Effector memory CD8-positive, alpha-beta T cell (primary cell): ENCODE data around the gene ZMYM4.

Experiments
- ATAC-seq: fragments of 150-1000 bp; cut with Tn5 transposase; replicated peaks from 2 replicates; pipeline ENCODE4 v1.10.0; 2021; ENCODE audit warnings: mild to moderate bottlenecking, moderate library complexity
- DNase-seq, 3 experiments: peaks; one replicate each; pipeline ENCODE4 v3.0.0; 2021
- H3K27ac Mint-ChIP-seq, 2 donors: one replicate each; pipeline ENCODE4 v1.8.0; 2022; ENCODE audit warnings: mild to moderate bottlenecking in 2 of 2, mixed read lengths in 2 of 2, moderate library complexity in 2 of 2
- H3K27me3 Mint-ChIP-seq, 2 donors: one replicate each; pipeline ENCODE4 v1.8.0; 2022; ENCODE audit warnings: mixed read lengths in 2 of 2
- H3K36me3 Mint-ChIP-seq: one replicate; pipeline ENCODE4 v1.8.0; 2022; ENCODE audit warnings: mild to moderate bottlenecking, moderate library complexity, mixed read lengths; ENCODE audit not compliant: insufficient read depth
- H3K4me1 Mint-ChIP-seq, 2 donors: one replicate each; pipeline ENCODE4 v1.8.0; 2022; ENCODE audit warnings: low read depth in 2 of 2, mixed read lengths in 2 of 2
- H3K4me3 Mint-ChIP-seq, 2 donors: one replicate each; pipeline ENCODE4 v1.8.0; 2022; ENCODE audit warnings: mild to moderate bottlenecking in 2 of 2, mixed read lengths in 2 of 2, moderate library complexity in 2 of 2
- H3K9me3 Mint-ChIP-seq, 2 donors: one replicate each; pipeline ENCODE4 v1.8.0; 2022; ENCODE audit warnings: mixed read lengths in 2 of 2

The ZMYM4 gene

GRCh38 chr1:35284852-35285251, 16.3 kb downstream of the ZMYM4 start:
- Mint-ChIP-seq H3K27me3 (no peaks in the 10 kb centered on the region), H3K4me1 (peaks cover 14 to 30% of the 10 kb centered on the region in 2 donors), H3K4me3 (no peak overlapping the region), H3K9me3 (peaks cover 0 to 7% of the 10 kb centered on the region in 2 donors), H3K36me3 (no peaks in the 10 kb centered on the region), H3K27ac (no peak overlapping the region)
- ATAC-seq (no peak), DNase-seq (no peak)

- peak overlapping the region in 1 of 2 donors; percentile 27 for H3K27ac Mint-ChIP-seq
- ATAC-seq, result no peak
- H3K36me3 Mint-ChIP-seq, result peaks cover 3% of the 10 kb centered on the region
- no peak for DNase-seq
- no peak overlapping the region for H3K4me3 Mint-ChIP-seq
- peaks cover 14 to 22% of the 10 kb centered on the region in 2 donors for H3K4me1 Mint-ChIP-seq
- H3K9me3 Mint-ChIP-seq, result peaks cover 0 to 7% of the 10 kb centered on the region in 2 donors
- no peaks in the 10 kb centered on the region for H3K27me3 Mint-ChIP-seq
These were observed 17.5 kb downstream of the ZMYM4 start for GRCh38 chr1:35285771-35286606.

- H3K27ac Mint-ChIP-seq, result no peak overlapping the region
- no peak for ATAC-seq
- no peaks in the 10 kb centered on the region for H3K9me3 Mint-ChIP-seq
These were observed 19.5 kb downstream of the ZMYM4 start for GRCh38 chr1:35287807-35288640.

GRCh38 chr1:35288761-35289160, 20.3 kb downstream of the ZMYM4 start:
- DNase-seq (no peak), ATAC-seq (no peak)
- Mint-ChIP-seq H3K27ac (peak overlapping the region in 1 of 2 donors; percentile 1), H3K4me1 (peaks cover 14 to 22% of the 10 kb centered on the region in 2 donors), H3K4me3 (no peak overlapping the region), H3K9me3 (no peaks in the 10 kb centered on the region), H3K36me3 (peaks cover 6% of the 10 kb centered on the region), H3K27me3 (no peaks in the 10 kb centered on the region)

More at GRCh38 chr1:35287807-35288640, 19.5 kb downstream of the ZMYM4 start:
- peaks cover 6% of the 10 kb centered on the region for H3K36me3 Mint-ChIP-seq
- H3K27me3 Mint-ChIP-seq, result no peaks in the 10 kb centered on the region
- no peak for DNase-seq
- peaks cover 14 to 22% of the 10 kb centered on the region in 2 donors for H3K4me1 Mint-ChIP-seq
- H3K4me3 Mint-ChIP-seq, result no peak overlapping the region

- ATAC-seq (no peak), DNase-seq (no peak)
- H3K4me1 Mint-ChIP-seq, result peaks cover 14 to 21% of the 10 kb centered on the region in 2 donors
- H3K9me3 Mint-ChIP-seq, result no peaks in the 10 kb centered on the region
- H3K4me3 Mint-ChIP-seq, result no peak overlapping the region
- H3K27ac Mint-ChIP-seq, result no peak overlapping the region
- no peaks in the 10 kb centered on the region for H3K27me3 Mint-ChIP-seq
- H3K36me3 Mint-ChIP-seq, result peaks cover 6% of the 10 kb centered on the region
These were observed 21.9 kb downstream of the ZMYM4 start for GRCh38 chr1:35290452-35290851.

GRCh38 chr1:35294809-35295208, 26.3 kb downstream of the ZMYM4 start:
- H3K27me3 Mint-ChIP-seq, result no peaks in the 10 kb centered on the region
- DNase-seq (no peak), ATAC-seq (no peak)
- H3K27ac Mint-ChIP-seq, result peak overlapping the region in 1 of 2 donors; percentile 2
- peaks cover 9% of the 10 kb centered on the region for H3K36me3 Mint-ChIP-seq
- H3K4me1 Mint-ChIP-seq, result peaks cover 5 to 6% of the 10 kb centered on the region in 2 donors
- no peak overlapping the region for H3K4me3 Mint-ChIP-seq
- H3K9me3 Mint-ChIP-seq, result no peaks in the 10 kb centered on the region

GRCh38 chr1:35297886-35298285, 29.4 kb downstream of the ZMYM4 start:
- Mint-ChIP-seq H3K4me3 (no peak overlapping the region), H3K27ac (peak overlapping the region; percentile 30 to 33), H3K27me3 (no peaks in the 10 kb centered on the region), H3K4me1 (peaks cover 9 to 15% of the 10 kb centered on the region in 2 donors), H3K36me3 (peaks cover 6% of the 10 kb centered on the region), H3K9me3 (no peaks in the 10 kb centered on the region)
- no peak for ATAC-seq
- no peak for DNase-seq

- Mint-ChIP-seq H3K4me3 (no peak overlapping the region), H3K27ac (peak overlapping the region in 1 of 2 donors; percentile 30), H3K27me3 (no peaks in the 10 kb centered on the region), H3K4me1 (peaks cover 9 to 15% of the 10 kb centered on the region in 2 donors), H3K36me3 (peaks cover 6% of the 10 kb centered on the region), H3K9me3 (no peaks in the 10 kb centered on the region)
- DNase-seq (peak; percentile 11 to 26 (median 16)), ATAC-seq (peak; percentile 70)
These were observed 30.0 kb downstream of the ZMYM4 start for GRCh38 chr1:35298464-35298863.

GRCh38 chr1:35300376-35300775, 31.9 kb downstream of the ZMYM4 start:
- peaks cover 6% of the 10 kb centered on the region for H3K36me3 Mint-ChIP-seq
- H3K4me1 Mint-ChIP-seq, result peaks cover 10 to 15% of the 10 kb centered on the region in 2 donors
- no peak overlapping the region for H3K27ac Mint-ChIP-seq
- ATAC-seq (no peak), DNase-seq (no peak)
- H3K9me3 Mint-ChIP-seq, result no peaks in the 10 kb centered on the region
- no peak overlapping the region for H3K4me3 Mint-ChIP-seq
- no peaks in the 10 kb centered on the region for H3K27me3 Mint-ChIP-seq

- Mint-ChIP-seq H3K36me3 (peaks cover 6% of the 10 kb centered on the region), H3K27ac (peak overlapping the region in 1 of 2 donors; percentile 61), H3K4me1 (peaks cover 12 to 15% of the 10 kb centered on the region in 2 donors)
These were observed 33.3 kb downstream of the ZMYM4 start for GRCh38 chr1:35301674-35302392.

GRCh38 chr1:35305383-35305782, 36.9 kb downstream of the ZMYM4 start:
- no peak for DNase-seq
- Mint-ChIP-seq H3K4me3 (no peak overlapping the region), H3K9me3 (no peaks in the 10 kb centered on the region), H3K4me1 (peaks cover 6 to 7% of the 10 kb centered on the region in 2 donors), H3K27ac (peak overlapping the region in 1 of 2 donors; percentile 54), H3K27me3 (no peaks in the 10 kb centered on the region), H3K36me3 (peaks cover 7% of the 10 kb centered on the region)
- no peak for ATAC-seq

More at GRCh38 chr1:35301674-35302392, 33.3 kb downstream of the ZMYM4 start:
- Mint-ChIP-seq H3K27me3 (no peaks in the 10 kb centered on the region), H3K9me3 (no peaks in the 10 kb centered on the region), H3K4me3 (no peak overlapping the region)
- ATAC-seq (no peak), DNase-seq (no peak)

GRCh38 chr1:35315649-35316048, 47.1 kb downstream of the ZMYM4 start:
- no peak overlapping the region for H3K4me3 Mint-ChIP-seq
- H3K4me1 Mint-ChIP-seq, result peaks cover 0 to 3% of the 10 kb centered on the region in 2 donors
- no peak overlapping the region for H3K27ac Mint-ChIP-seq
- ATAC-seq (no peak), DNase-seq (no peak)
- no peaks in the 10 kb centered on the region for H3K9me3 Mint-ChIP-seq
- peaks cover 29% of the 10 kb centered on the region for H3K36me3 Mint-ChIP-seq
- no peaks in the 10 kb centered on the region for H3K27me3 Mint-ChIP-seq

GRCh38 chr1:35316264-35316663, 47.8 kb downstream of the ZMYM4 start:
- Mint-ChIP-seq H3K9me3 (no peaks in the 10 kb centered on the region), H3K27ac (no peak overlapping the region), H3K4me3 (no peak overlapping the region), H3K27me3 (no peaks in the 10 kb centered on the region), H3K4me1 (peaks cover 4 to 6% of the 10 kb centered on the region in 2 donors), H3K36me3 (peaks cover 23% of the 10 kb centered on the region)
- DNase-seq (no peak), ATAC-seq (no peak)
